ENCODE measurements around the gene MIEF1. TPM values are rescaled to one million over a fixed set of nuclear protein-coding genes. Genes with fewer than 3 reads are reported as not detected.

Gene MIEF1
- total and polyA plus RNA-seq, 2 donors (not counting 1 experiment from before 2014, with no cell fraction given) = 9.8 to 37.2 TPM

DNA sequence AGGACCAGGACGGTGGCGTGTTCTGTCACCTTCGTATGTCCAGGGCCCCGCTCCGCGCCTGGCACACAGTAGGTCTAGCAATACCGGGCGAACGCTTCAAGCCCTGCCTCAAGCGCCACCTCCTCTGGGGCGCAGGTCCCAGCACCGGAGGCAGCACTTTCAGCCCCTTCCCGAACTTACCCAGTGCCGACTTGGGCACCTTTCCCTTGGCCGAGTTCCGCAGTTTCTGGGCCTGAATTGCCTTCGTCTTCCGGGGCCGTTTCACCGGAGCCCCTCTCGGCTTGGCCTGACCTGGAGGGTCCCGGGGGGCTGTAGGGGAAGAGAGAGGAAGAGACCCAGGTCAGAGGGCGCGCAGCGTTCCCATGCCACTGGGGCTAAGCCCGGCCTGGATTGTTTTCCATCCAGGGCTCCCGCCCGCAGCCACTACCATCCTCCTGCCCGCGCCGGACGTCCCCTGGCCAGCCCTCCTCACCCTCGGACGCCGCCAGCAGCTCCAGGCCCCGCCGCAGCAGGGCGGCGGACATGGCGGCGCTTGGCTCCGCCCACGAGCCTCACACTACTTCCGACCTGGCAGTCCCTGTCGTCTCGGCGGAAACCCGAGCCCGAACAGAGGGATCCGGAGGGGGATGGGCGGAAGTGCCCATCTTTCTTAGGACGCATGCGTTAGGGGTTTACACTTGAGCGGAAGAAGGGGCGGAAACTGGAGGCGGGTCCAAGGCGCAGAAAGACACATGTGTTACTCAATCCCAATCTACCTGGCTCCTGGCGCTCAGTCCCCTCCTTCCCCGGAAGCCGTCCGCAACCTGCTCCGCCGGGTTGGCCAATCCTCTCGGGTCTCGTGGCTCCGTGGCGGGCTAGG is 30.4 kb downstream of the MIEF1 start, which contains the start of gene RPS19BP1:
RPS19BP1 (minus strand) TSS at position 534 of the 859 bp plus-strand sequence; CDS start at position 524, 10 bp downstream.
- H3K36me3 ChIP-seq (replicated peaks in 1 of 2; ENCODE audit: control extremely low read depth in 1 of 2, control insufficient read depth in 1 of 2, extremely low read depth in 1 of 2, insufficient read depth in 2 of 2, low read length in 1 of 2) = peaks cover 0 to 33% of the 10 kb centered on the region in 2 experiments
- peaks cover 45 to 58% of the 10 kb centered on the region in 2 donors for H3K4me1 ChIP-seq (ENCODE audit: control insufficient read depth in 2 of 2, insufficient read depth in 2 of 2, low read length in 2 of 2)
- H3K27ac ChIP-seq (ENCODE audit: low read length in 2 of 2) = peak within 1 kb of the TSS; percentile 56 to 94
- CTCF ChIA-PET = interaction anchor here (1.0 to 13.4 kb wide), 9 partner anchors 13 to 507 kb away, joined by 3 to 328 read pairs (median 73); partner anchors contain the start of genes ATF4 and RPL3
- peaks cover 43% of the 10 kb centered on the region for H4K20me1 ChIP-seq (ENCODE audit: control insufficient read depth, insufficient read depth, low read length, poor library complexity, severe bottlenecking)
- H3K27ac Mint-ChIP-seq = peak within 1 kb of the TSS; percentile 94
- peak within 1 kb of the TSS; percentile 98 for H2AFZ ChIP-seq (ENCODE audit: insufficient read depth, low read depth, low read length, poor library complexity, severe bottlenecking)
- H3K27me3 Mint-ChIP-seq = no peaks in the 10 kb centered on the region
- intact Hi-C loops (cut with micrococcal nuclease) = loop anchor here (1.0 to 5.0 kb wide), 6 partner anchors 12 to 645 kb away; partner anchors contain the start of genes ATF4, CBX7, MIEF1 and RPL3
- peak within 1 kb of the TSS; percentile 97 for H3K4me2 ChIP-seq (replicated peaks; ENCODE audit: low read depth, low read length, poor library complexity, severe bottlenecking)
- no peak for TF ChIP-seq EZH2 (IDR thresholded peaks at IDR 0.05; ENCODE audit: borderline replicate concordance, insufficient read depth, low read depth, low read length, poor library complexity, severe bottlenecking)
- TF ChIP-seq, protein P1, sequence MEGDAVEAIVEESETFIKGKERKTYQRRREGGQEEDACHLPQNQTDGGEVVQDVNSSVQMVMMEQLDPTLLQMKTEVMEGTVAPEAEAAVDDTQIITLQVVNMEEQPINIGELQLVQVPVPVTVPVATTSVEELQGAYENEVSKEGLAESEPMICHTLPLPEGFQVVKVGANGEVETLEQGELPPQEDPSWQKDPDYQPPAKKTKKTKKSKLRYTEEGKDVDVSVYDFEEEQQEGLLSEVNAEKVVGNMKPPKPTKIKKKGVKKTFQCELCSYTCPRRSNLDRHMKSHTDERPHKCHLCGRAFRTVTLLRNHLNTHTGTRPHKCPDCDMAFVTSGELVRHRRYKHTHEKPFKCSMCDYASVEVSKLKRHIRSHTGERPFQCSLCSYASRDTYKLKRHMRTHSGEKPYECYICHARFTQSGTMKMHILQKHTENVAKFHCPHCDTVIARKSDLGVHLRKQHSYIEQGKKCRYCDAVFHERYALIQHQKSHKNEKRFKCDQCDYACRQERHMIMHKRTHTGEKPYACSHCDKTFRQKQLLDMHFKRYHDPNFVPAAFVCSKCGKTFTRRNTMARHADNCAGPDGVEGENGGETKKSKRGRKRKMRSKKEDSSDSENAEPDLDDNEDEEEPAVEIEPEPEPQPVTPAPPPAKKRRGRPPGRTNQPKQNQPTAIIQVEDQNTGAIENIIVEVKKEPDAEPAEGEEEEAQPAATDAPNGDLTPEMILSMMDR (IDR thresholded peaks at IDR 0.05) = no peak
- peak; percentile 83 for ATAC-seq (ENCODE audit: low read depth)
- H3K9ac ChIP-seq (ENCODE audit: low read length) = peak within 1 kb of the TSS; percentile 97
- peaks cover 54% of the 10 kb centered on the region for H3K4me1 Mint-ChIP-seq
- no peaks in the 10 kb centered on the region for H3K9me3 Mint-ChIP-seq (ENCODE audit: insufficient read depth)
- peak; percentile 100 for DNase-seq
- peaks cover 0 to 5% (median 0%) of the 10 kb centered on the region in 4 experiments for H3K27me3 ChIP-seq (replicated peaks in 1 of 4; ENCODE audit: control extremely low read depth in 1 of 4, control insufficient read depth in 3 of 4, insufficient read depth in 4 of 4, low read length in 3 of 4)
- H3K9me3 ChIP-seq (ENCODE audit: control extremely low read depth in 1 of 3, control insufficient read depth in 2 of 3, insufficient read depth in 1 of 3, low read length in 2 of 3) = no peaks in the 10 kb centered on the region
- under 1% methylated on average over 60 of the region's 67 CpGs for WGBS (ENCODE audit: insufficient coverage)
- POLR2A ChIA-PET = interaction anchor here (0.6 to 6.3 kb wide), 4 partner anchors 12 to 492 kb away, joined by 3 to 57 read pairs (median 4); partner anchors contain the start of genes ATF4 and RPL3
- H3K4me3 Mint-ChIP-seq = peak within 1 kb of the TSS; percentile 91
- peaks cover 49% of the 10 kb centered on the region for H3K79me2 ChIP-seq (ENCODE audit: control insufficient read depth, insufficient read depth, low read length)
- H3K4me3 ChIP-seq (ENCODE audit: control extremely low read depth in 1 of 5, extremely low read depth in 1 of 5, insufficient read depth in 1 of 5, low read depth in 2 of 5, low read length in 4 of 5) = peak within 1 kb of the TSS; percentile 70 to 96 (median 89)

Data from B cell (primary cell).